ENCODE measurements around the gene DGKQ. TPM values are rescaled to one million over a fixed set of nuclear protein-coding genes. Genes with fewer than 3 reads are reported as not detected.

DGKQ gene
- total RNA-seq, 5 donors from 2014 or later (not counting 1 experiment from before 2014, with no cell fraction given) = 22.6 to 46.4 (median 36.9) TPM

DNA sequence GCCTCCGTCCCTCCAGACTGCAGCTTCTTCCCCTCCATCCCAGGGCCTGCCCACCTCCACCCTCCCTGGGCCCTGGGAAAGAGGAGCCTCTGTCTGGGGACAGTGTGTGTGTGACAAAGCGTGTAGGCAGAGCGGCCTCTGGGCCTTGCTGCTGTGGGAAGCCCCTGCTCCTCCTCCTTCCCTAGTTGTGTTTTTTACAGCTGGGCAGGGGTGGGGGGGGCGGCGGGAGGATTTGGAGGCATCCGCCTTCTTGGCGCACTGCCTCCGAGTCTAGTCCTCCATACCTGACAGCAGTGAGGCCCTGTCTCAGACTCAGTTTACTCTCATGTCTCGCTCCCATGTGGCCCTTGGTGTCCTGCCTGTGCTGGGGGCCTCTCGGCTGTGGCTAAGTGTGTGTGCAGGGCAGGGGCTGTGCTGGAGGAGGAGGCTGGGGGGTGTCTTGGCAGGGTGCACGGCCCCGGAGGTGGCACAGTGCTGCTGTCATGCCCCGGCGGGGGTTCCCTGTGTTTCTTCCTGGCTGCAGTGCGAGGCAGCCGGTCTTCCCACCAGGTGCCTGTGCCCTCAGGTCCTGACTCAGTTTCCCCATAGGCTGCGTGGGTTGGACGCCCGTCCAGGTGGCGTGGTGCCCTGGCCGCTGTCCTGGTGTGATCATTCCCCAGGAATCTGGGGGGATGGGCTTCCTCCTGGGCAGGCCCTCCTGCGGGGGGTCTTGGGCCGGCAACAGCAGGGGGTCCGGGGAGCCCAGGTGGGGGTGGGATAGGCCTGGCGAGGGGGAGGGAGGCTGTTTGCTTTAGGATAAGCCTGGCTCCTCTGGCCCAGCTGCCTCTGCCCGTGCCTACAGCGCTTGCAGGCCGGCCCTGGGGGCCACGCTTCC is 45.0 kb upstream of the DGKQ start:
- WGBS (ENCODE audit: insufficient coverage) = 95% methylated on average over 22 of the region's 29 CpGs
- Histone ChIP-seq H3K36me3 (ENCODE audit: control insufficient read depth in 2 of 2, extremely low read depth in 1 of 2, insufficient read depth in 1 of 2, low read length in 1 of 2) (no peaks in the 10 kb centered on the region), H3K27ac (ENCODE audit: low read length) (no peak overlapping the region), H3K4me3 (ENCODE audit: control insufficient read depth in 1 of 2, extremely low read depth in 1 of 2, low read length in 1 of 2) (no peak overlapping the region), H3K4me1 (ENCODE audit: control insufficient read depth in 1 of 2, extremely low read depth in 1 of 2, insufficient read depth in 2 of 2, low read length in 2 of 2) (peaks cover 0 to 19% of the 10 kb centered on the region in 2 experiments), H3K27me3 (replicated peaks in 1 of 2; ENCODE audit: control insufficient read depth in 2 of 2, extremely low read depth in 1 of 2, insufficient read depth in 2 of 2, low read length in 1 of 2) (no peaks in the 10 kb centered on the region), H3K9me3 (no peaks in the 10 kb centered on the region)
- no peak for ATAC-seq (replicated peaks in 1 of 4)
- ChIA-PET POLR2A (no interaction called here), CTCF (no interaction called here)
- Mint-ChIP-seq H3K27ac (no peak overlapping the region), H3K36me3 (no peaks in the 10 kb centered on the region), H3K4me3 (no peak overlapping the region), H3K9me3 (no peaks in the 10 kb centered on the region), H3K4me1 (peaks cover 2 to 13% (median 5%) of the 10 kb centered on the region in 3 donors), H3K27me3 (no peaks in the 10 kb centered on the region)
- no peak for DNase-seq

DNA sequence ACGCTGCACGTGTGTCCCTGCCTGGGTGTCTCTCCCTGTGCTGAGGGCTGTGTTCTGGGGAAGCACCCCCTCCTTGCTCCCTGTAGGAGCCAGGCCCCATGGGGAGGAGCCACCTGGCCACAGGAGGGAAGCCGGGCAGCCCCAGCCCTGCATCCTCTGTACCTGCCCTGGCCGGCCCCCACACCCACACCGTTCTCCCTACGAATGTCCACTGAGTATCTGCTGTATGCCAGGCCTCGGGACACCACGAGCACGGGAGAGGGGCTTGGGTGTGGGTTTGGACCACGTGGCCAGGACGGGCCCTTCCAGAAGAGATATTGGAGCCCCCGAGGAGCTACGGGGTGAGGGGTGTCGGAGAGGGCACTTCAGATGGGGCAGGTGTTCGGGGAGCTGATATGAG is 44.3 kb upstream of the DGKQ start:
- no peaks in the 10 kb centered on the region for H3K9me3 ChIP-seq
- H3K4me3 ChIP-seq (ENCODE audit: control insufficient read depth in 1 of 2, extremely low read depth in 1 of 2, low read length in 1 of 2) = no peak overlapping the region
- POLR2A ChIA-PET = no interaction called here
- CTCF ChIA-PET = no interaction called here
- Mint-ChIP-seq H3K4me3 (no peak overlapping the region), H3K27ac (no peak overlapping the region), H3K27me3 (no peaks in the 10 kb centered on the region), H3K36me3 (no peaks in the 10 kb centered on the region), H3K4me1 (peaks cover 2 to 13% (median 5%) of the 10 kb centered on the region in 3 donors), H3K9me3 (no peaks in the 10 kb centered on the region)
- DNase-seq (no peak), ATAC-seq (replicated peaks in 1 of 4) (no peak)
- H3K36me3 ChIP-seq (ENCODE audit: control insufficient read depth in 2 of 2, extremely low read depth in 1 of 2, insufficient read depth in 1 of 2, low read length in 1 of 2) = no peaks in the 10 kb centered on the region
- WGBS (ENCODE audit: insufficient coverage) = 91% methylated on average over 11 of the region's 15 CpGs
- H3K4me1 ChIP-seq (ENCODE audit: control insufficient read depth in 1 of 2, extremely low read depth in 1 of 2, insufficient read depth in 2 of 2, low read length in 2 of 2) = peaks cover 0 to 25% of the 10 kb centered on the region in 2 experiments
- peaks cover 0 to under 1% of the 10 kb centered on the region in 2 experiments for H3K27me3 ChIP-seq (replicated peaks in 1 of 2; ENCODE audit: control insufficient read depth in 2 of 2, extremely low read depth in 1 of 2, insufficient read depth in 2 of 2, low read length in 1 of 2)
- H3K27ac ChIP-seq (ENCODE audit: low read length) = no peak overlapping the region

DNA sequence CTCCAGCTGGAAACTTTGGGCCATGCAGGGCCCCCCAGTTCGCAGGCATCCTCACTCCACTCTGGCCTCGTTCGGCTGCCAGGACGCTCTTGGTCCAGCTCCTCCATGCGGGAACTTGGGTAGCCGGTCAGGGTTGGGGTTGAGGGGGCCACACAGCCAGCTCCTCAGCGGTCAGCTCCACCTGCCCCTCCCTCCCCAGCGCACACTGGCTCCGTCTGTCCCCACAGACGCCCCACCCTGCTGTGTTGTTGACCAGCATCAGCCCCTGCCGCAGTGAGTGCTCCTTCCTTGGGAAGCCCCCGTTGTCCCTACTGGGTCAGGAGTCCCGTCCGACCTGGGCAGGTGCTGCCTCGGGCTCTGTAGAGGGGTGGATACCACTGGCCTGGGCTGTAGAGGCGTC is 43.8 kb upstream of the DGKQ start:
- ChIA-PET CTCF (no interaction called here), POLR2A (no interaction called here)
- ATAC-seq (replicated peaks in 1 of 4) (no peak), DNase-seq (no peak)
- H3K9me3 ChIP-seq = no peaks in the 10 kb centered on the region
- H3K27ac ChIP-seq (ENCODE audit: low read length) = no peak overlapping the region
- Mint-ChIP-seq H3K4me1 (peaks cover 2 to 14% (median 5%) of the 10 kb centered on the region in 3 donors), H3K9me3 (no peaks in the 10 kb centered on the region), H3K27ac (no peak overlapping the region), H3K36me3 (no peaks in the 10 kb centered on the region), H3K27me3 (no peaks in the 10 kb centered on the region), H3K4me3 (no peak overlapping the region)
- 98% methylated on average over 7 of the region's 16 CpGs for WGBS (ENCODE audit: insufficient coverage)
- H3K36me3 ChIP-seq (ENCODE audit: control insufficient read depth in 2 of 2, extremely low read depth in 1 of 2, insufficient read depth in 1 of 2, low read length in 1 of 2) = no peaks in the 10 kb centered on the region
- H3K4me1 ChIP-seq (ENCODE audit: control insufficient read depth in 1 of 2, extremely low read depth in 1 of 2, insufficient read depth in 2 of 2, low read length in 2 of 2) = peaks cover 0 to 29% of the 10 kb centered on the region in 2 experiments
- peaks cover 0 to 3% of the 10 kb centered on the region in 2 experiments for H3K27me3 ChIP-seq (replicated peaks in 1 of 2; ENCODE audit: control insufficient read depth in 2 of 2, extremely low read depth in 1 of 2, insufficient read depth in 2 of 2, low read length in 1 of 2)
- H3K4me3 ChIP-seq (ENCODE audit: control insufficient read depth in 1 of 2, extremely low read depth in 1 of 2, low read length in 1 of 2) = no peak overlapping the region

DNA sequence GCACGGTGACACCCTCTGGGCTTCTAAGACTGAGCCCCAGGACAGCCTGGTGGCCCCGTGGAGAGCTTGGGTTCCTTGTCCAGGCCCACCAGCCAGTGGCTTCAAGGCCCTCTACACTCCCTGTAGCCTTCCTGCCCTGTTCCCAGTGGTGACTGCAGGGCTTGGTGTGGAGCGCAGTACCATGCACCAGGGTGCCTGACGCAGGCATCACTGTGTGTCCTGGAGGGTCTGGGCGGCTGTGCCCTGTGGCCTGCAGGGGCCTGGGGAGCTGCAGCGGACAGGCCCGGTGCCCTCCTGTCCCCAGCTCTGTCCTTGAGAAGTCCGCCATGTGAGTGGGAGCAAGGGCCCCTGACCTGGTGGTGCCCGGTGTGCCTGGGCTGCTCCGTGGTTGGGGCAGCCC is 42.4 kb upstream of the DGKQ start:
- Mint-ChIP-seq H3K4me3 (no peak overlapping the region), H3K36me3 (no peaks in the 10 kb centered on the region), H3K27ac (no peak overlapping the region), H3K27me3 (no peaks in the 10 kb centered on the region), H3K4me1 (peaks cover 2 to 13% (median 5%) of the 10 kb centered on the region in 3 donors), H3K9me3 (no peaks in the 10 kb centered on the region)
- no peak overlapping the region for H3K27ac ChIP-seq (ENCODE audit: low read length)
- no peaks in the 10 kb centered on the region for H3K36me3 ChIP-seq (ENCODE audit: control insufficient read depth in 2 of 2, extremely low read depth in 1 of 2, insufficient read depth in 1 of 2, low read length in 1 of 2)
- no peak for ATAC-seq (replicated peaks in 1 of 4)
- H3K9me3 ChIP-seq = no peaks in the 10 kb centered on the region
- CTCF ChIA-PET = interaction anchor here in 1 of 2 donors (0.6 to 0.7 kb wide), 2 partner anchors 81 to 92 kb away, joined by 3 to 4 read pairs; no protein-coding TSS in a partner anchor
- H3K27me3 ChIP-seq (replicated peaks in 1 of 2; ENCODE audit: control insufficient read depth in 2 of 2, extremely low read depth in 1 of 2, insufficient read depth in 2 of 2, low read length in 1 of 2) = peaks cover 0 to 3% of the 10 kb centered on the region in 2 experiments
- WGBS (ENCODE audit: insufficient coverage) = 95% methylated on average over 10 of the region's 10 CpGs
- POLR2A ChIA-PET = no interaction called here
- H3K4me1 ChIP-seq (ENCODE audit: control insufficient read depth in 1 of 2, extremely low read depth in 1 of 2, insufficient read depth in 2 of 2, low read length in 2 of 2) = peaks cover 0 to 33% of the 10 kb centered on the region in 2 experiments
- DNase-seq = no peak
- H3K4me3 ChIP-seq (ENCODE audit: control insufficient read depth in 1 of 2, extremely low read depth in 1 of 2, low read length in 1 of 2) = no peak overlapping the region

DNA sequence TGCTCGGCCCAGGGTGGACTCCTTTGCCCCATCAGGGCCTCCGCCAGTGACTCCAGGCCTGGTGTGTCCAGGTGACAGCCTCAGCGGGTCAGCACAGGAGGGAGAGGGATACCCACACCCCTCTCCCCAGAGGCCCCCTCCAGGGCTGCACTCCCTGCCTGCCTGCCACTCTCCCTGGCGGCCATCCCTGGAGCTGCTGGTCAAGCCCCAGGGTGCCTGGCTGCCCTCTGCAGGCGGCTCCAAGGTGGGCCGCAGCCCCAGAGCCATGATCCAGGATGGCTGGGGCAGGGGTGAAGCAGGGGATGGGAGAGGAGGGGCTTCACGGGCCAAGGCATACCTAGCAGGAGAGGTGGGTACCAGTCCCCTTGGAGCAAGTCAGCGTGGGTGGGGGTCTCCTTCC is 41.8 kb upstream of the DGKQ start:
- Mint-ChIP-seq H3K36me3 (no peaks in the 10 kb centered on the region), H3K27ac (no peak overlapping the region), H3K4me3 (no peak overlapping the region), H3K27me3 (no peaks in the 10 kb centered on the region), H3K9me3 (no peaks in the 10 kb centered on the region), H3K4me1 (peaks cover 4 to 16% (median 11%) of the 10 kb centered on the region in 3 donors)
- DNase-seq (no peak), ATAC-seq (replicated peaks in 1 of 4) (no peak)
- 88% methylated on average over 6 of the region's 8 CpGs for WGBS (ENCODE audit: insufficient coverage)
- ChIA-PET CTCF (no interaction called here), POLR2A (no interaction called here)
- H3K27me3 ChIP-seq (replicated peaks in 1 of 2; ENCODE audit: control insufficient read depth in 2 of 2, extremely low read depth in 1 of 2, insufficient read depth in 2 of 2, low read length in 1 of 2) = peaks cover 0 to 3% of the 10 kb centered on the region in 2 experiments
- no peak overlapping the region for H3K27ac ChIP-seq (ENCODE audit: low read length)
- peaks cover 0 to 36% of the 10 kb centered on the region in 2 experiments for H3K4me1 ChIP-seq (ENCODE audit: control insufficient read depth in 1 of 2, extremely low read depth in 1 of 2, insufficient read depth in 2 of 2, low read length in 2 of 2)
- H3K36me3 ChIP-seq (ENCODE audit: control insufficient read depth in 2 of 2, extremely low read depth in 1 of 2, insufficient read depth in 1 of 2, low read length in 1 of 2) = no peaks in the 10 kb centered on the region
- H3K4me3 ChIP-seq (ENCODE audit: control insufficient read depth in 1 of 2, extremely low read depth in 1 of 2, low read length in 1 of 2) = no peak overlapping the region
- H3K9me3 ChIP-seq = no peaks in the 10 kb centered on the region

DNA sequence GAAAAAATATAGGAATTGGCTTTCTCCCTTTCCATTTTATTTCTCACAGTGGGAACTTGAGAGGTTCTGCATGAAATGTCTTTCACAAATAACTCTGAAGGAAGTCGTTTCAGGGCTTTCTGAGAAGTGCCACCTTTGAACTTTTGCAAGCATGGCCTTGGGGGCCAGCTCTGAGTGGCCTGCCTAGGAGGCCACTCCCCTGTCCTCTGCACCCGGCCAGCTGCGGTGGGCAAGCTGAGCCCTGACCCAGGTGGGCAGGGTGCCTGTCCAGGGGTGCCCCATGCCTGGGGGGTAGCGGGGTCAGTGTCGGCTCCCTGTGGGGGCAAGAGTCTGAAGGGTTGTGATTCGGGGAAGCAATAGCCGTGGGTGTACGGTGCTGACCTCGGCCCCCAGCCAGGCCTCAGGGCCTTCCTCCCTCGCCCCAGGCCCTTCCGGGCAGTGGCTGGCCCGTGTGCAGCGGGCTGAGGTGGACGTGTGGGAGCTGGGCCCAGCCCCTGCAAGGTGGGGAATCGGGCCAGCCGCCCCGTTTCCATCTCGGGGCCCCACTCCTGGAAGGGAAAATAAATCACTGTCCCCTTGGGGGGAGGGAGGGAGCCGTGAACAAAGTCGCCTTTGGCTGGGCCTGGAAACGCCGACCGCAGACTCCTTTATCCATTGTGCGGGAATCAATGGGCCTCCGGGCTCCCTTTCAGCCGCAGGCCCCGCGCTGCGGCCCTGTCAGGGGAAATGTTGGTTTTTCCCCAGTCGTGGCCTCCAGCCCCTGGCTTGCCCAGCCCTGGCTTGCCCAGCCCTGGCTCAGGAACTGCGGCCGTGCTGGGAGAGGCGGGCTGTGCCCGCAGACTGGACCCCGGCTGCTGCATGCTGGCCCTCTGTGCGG is 41.2 kb upstream of the DGKQ start:
- peak overlapping the region; percentile 52 to 54 (median 53) for H3K4me3 Mint-ChIP-seq
- no peak overlapping the region for H3K27ac Mint-ChIP-seq
- H3K27ac ChIP-seq (ENCODE audit: low read length) = no peak overlapping the region
- H3K4me1 Mint-ChIP-seq = peaks cover 4 to 12% (median 6%) of the 10 kb centered on the region in 3 donors
- no peaks in the 10 kb centered on the region for H3K9me3 Mint-ChIP-seq
- ChIA-PET POLR2A (no interaction called here), CTCF (interaction anchor here in 1 of 2 donors (0.5 kb wide), 1 partner anchor 334 kb away, joined by 3 read pairs; no protein-coding TSS in a partner anchor)
- peaks cover 0 to 3% of the 10 kb centered on the region in 2 experiments for H3K27me3 ChIP-seq (replicated peaks in 1 of 2; ENCODE audit: control insufficient read depth in 2 of 2, extremely low read depth in 1 of 2, insufficient read depth in 2 of 2, low read length in 1 of 2)
- DNase-seq (no peak), ATAC-seq (replicated peaks in 1 of 4) (no peak)
- no peak overlapping the region for H3K4me3 ChIP-seq (ENCODE audit: control insufficient read depth in 1 of 2, extremely low read depth in 1 of 2, low read length in 1 of 2)
- no peaks in the 10 kb centered on the region for H3K9me3 ChIP-seq
- H3K27me3 Mint-ChIP-seq = no peaks in the 10 kb centered on the region
- H3K4me1 ChIP-seq (ENCODE audit: control insufficient read depth in 1 of 2, extremely low read depth in 1 of 2, insufficient read depth in 2 of 2, low read length in 2 of 2) = peaks cover 2 to 31% of the 10 kb centered on the region in 2 experiments
- H3K36me3 Mint-ChIP-seq = no peaks in the 10 kb centered on the region
- no peaks in the 10 kb centered on the region for H3K36me3 ChIP-seq (ENCODE audit: control insufficient read depth in 2 of 2, extremely low read depth in 1 of 2, insufficient read depth in 1 of 2, low read length in 1 of 2)
- WGBS (ENCODE audit: insufficient coverage) = 94% methylated on average over 33 of the region's 36 CpGs

Data from T-cell (primary cell).